K562 (cell line): ENCODE data around the gene GPC2. TPM values are rescaled to one million over a fixed set of nuclear protein-coding genes. Genes with fewer than 3 reads are reported as not detected.

Source experiments
- ARID2 ChIP-seq: fragments of 450-650 bp; IDR thresholded peaks from 2 replicates; pipeline ENCODE4 v1.6.1; 2017; ENCODE audit warnings: antibody characterized with exemption, mild to moderate bottlenecking
- BCOR ChIP-seq: fragments of 450-650 bp; IDR thresholded peaks from 2 replicates; pipeline ENCODE4 v1.6.1; 2016
- BRD9 ChIP-seq: fragments of 450-650 bp; IDR thresholded peaks from 2 replicates; pipeline ENCODE4 v1.6.1; 2018; ENCODE audit warnings: low read depth; ENCODE audit not compliant: partially characterized antibody
- DMBX1 ChIP-seq: fragments of 250-450 bp; sonication (Bioruptor Pico); IDR thresholded peaks from 2 replicates; pipeline ENCODE4 v1.8.0; 2022; ENCODE audit warnings: inconsistent platforms, mild to moderate bottlenecking, moderate library complexity, borderline replicate concordance
- DNMT1 ChIP-seq: fragments of 450-650 bp; IDR thresholded peaks from 2 replicates; pipeline ENCODE4 v1.6.1; 2016; ENCODE audit warnings: antibody characterized with exemption, mild to moderate bottlenecking
- DPF2 ChIP-seq: fragments of 450-650 bp; IDR thresholded peaks from 2 replicates; pipeline ENCODE4 v1.6.1; 2016
- HDAC1 ChIP-seq, 2 experiments: fragments of 450-650 bp; IDR thresholded peaks; 2 replicates each; pipeline ENCODE4 v1.6.1; 2016 to 2017; ENCODE audit warnings: inconsistent platforms in 1 of 2, mild to moderate bottlenecking in 1 of 2, moderate library complexity in 1 of 2
- LARP7 ChIP-seq: fragments of 450-650 bp; IDR thresholded peaks from 2 replicates; pipeline ENCODE4 v1.6.1; 2016
- LCOR ChIP-seq: sonication (generic); formaldehyde crosslinking; IDR thresholded peaks from 2 replicates; pipeline ENCODE4 v1.8.0; 2022; ENCODE audit warnings: mild to moderate bottlenecking, missing genetic modification reagents
- MTA2 ChIP-seq: fragments of 450-650 bp; IDR thresholded peaks from 2 replicates; pipeline ENCODE4 v1.6.1; 2016; ENCODE audit warnings: low read depth
- PURB ChIP-seq: sonication (generic); formaldehyde crosslinking; IDR thresholded peaks from 2 replicates; pipeline ENCODE4 v1.9.0; 2021; ENCODE audit warnings: low read depth, mild to moderate bottlenecking, missing genetic modification reagents
- SAFB2 ChIP-seq: fragments of 200-400 bp; formaldehyde crosslinking; IDR thresholded peaks from 2 replicates; pipeline ENCODE4 v1.6.1; 2018; ENCODE audit warnings: borderline replicate concordance, low read length, low read depth, moderate library complexity; ENCODE audit not compliant: severe bottlenecking
- TARDBP ChIP-seq: fragments of 450-650 bp; IDR thresholded peaks from 2 replicates; pipeline ENCODE4 v1.6.1; 2016
- TRIM24 ChIP-seq, 2 experiments: fragments of 450-650 bp; IDR thresholded peaks; 2 replicates each; pipeline ENCODE4 v1.6.1; 2016
- ZBTB33 ChIP-seq: sonication (generic); formaldehyde crosslinking; IDR thresholded peaks from 2 replicates; pipeline ENCODE4 v1.8.1; 2023; ENCODE audit warnings: mild to moderate bottlenecking, missing genetic modification reagents
- ZNF143 ChIP-seq: sonication (generic); formaldehyde crosslinking; IDR thresholded peaks from 2 replicates; pipeline ENCODE4 v1.9.0; 2022; ENCODE audit warnings: mild to moderate bottlenecking, missing genetic modification reagents
- ZNF551 ChIP-seq: fragments of 250-450 bp; sonication (Bioruptor Pico); IDR thresholded peaks from 2 replicates; pipeline ENCODE4 v1.5.0; 2021; ENCODE audit warnings: mild to moderate bottlenecking, moderate library complexity
- polyA plus RNA-seq, 8 experiments: library from polyadenylated mRNA; depleted of rRNA in 4 of 8; stranded (reverse) in 5 of 8; unstranded in 3 of 8; fragments of >200 nt; fragmentation: Nextera tagmentation in 2 of 8; fragmentation: Illumina TruSeq in 1 of 8; extraction: Ambion mirVana in 2 of 8; extraction: Trizol in 1 of 8; gene quantifications; 2 replicates each; pipeline versions ENCODE4 v1.2.1 to v1.2.3, GENCODE V29; 2011 to 2014; ENCODE audit warnings: inconsistent platforms in 1 of 8, missing spikeins in 1 of 8
- total RNA-seq, 7 experiments: library from RNA; depleted of rRNA in 6 of 7; stranded (reverse); fragments of >200 nt in 6 of 7; fragmentation: Illumina TruSeq in 2 of 7; extraction: Trizol in 2 of 7; gene quantifications; 2 replicates each; pipeline versions ENCODE4 v1.2.1 to v1.2.3, GENCODE V29; 2011 to 2021; ENCODE audit warnings: low replicate concordance in 1 of 7
- TF ChIP-seq, protein P1 (sequence below), 2 experiments: fragments of 450-650 bp; IDR thresholded peaks; 2 replicates each; pipeline ENCODE4 v1.6.1; 2016; ENCODE audit warnings: mild to moderate bottlenecking in 2 of 2, borderline replicate concordance in 1 of 2, low read depth in 1 of 2, moderate library complexity in 1 of 2

Gene GPC2
- total and polyA plus RNA-seq, 9 of the 15 experiments (the other 6 are each of a cell fraction or from before 2014, with no cell fraction given) = 0.06 to 7.7 (median 1.4) TPM; not detected in 1

GRCh38 chr7:100170101-100170897 is 6.9 kb downstream of the GPC2 start (continued):
- TF ChIP-seq, protein P1, sequence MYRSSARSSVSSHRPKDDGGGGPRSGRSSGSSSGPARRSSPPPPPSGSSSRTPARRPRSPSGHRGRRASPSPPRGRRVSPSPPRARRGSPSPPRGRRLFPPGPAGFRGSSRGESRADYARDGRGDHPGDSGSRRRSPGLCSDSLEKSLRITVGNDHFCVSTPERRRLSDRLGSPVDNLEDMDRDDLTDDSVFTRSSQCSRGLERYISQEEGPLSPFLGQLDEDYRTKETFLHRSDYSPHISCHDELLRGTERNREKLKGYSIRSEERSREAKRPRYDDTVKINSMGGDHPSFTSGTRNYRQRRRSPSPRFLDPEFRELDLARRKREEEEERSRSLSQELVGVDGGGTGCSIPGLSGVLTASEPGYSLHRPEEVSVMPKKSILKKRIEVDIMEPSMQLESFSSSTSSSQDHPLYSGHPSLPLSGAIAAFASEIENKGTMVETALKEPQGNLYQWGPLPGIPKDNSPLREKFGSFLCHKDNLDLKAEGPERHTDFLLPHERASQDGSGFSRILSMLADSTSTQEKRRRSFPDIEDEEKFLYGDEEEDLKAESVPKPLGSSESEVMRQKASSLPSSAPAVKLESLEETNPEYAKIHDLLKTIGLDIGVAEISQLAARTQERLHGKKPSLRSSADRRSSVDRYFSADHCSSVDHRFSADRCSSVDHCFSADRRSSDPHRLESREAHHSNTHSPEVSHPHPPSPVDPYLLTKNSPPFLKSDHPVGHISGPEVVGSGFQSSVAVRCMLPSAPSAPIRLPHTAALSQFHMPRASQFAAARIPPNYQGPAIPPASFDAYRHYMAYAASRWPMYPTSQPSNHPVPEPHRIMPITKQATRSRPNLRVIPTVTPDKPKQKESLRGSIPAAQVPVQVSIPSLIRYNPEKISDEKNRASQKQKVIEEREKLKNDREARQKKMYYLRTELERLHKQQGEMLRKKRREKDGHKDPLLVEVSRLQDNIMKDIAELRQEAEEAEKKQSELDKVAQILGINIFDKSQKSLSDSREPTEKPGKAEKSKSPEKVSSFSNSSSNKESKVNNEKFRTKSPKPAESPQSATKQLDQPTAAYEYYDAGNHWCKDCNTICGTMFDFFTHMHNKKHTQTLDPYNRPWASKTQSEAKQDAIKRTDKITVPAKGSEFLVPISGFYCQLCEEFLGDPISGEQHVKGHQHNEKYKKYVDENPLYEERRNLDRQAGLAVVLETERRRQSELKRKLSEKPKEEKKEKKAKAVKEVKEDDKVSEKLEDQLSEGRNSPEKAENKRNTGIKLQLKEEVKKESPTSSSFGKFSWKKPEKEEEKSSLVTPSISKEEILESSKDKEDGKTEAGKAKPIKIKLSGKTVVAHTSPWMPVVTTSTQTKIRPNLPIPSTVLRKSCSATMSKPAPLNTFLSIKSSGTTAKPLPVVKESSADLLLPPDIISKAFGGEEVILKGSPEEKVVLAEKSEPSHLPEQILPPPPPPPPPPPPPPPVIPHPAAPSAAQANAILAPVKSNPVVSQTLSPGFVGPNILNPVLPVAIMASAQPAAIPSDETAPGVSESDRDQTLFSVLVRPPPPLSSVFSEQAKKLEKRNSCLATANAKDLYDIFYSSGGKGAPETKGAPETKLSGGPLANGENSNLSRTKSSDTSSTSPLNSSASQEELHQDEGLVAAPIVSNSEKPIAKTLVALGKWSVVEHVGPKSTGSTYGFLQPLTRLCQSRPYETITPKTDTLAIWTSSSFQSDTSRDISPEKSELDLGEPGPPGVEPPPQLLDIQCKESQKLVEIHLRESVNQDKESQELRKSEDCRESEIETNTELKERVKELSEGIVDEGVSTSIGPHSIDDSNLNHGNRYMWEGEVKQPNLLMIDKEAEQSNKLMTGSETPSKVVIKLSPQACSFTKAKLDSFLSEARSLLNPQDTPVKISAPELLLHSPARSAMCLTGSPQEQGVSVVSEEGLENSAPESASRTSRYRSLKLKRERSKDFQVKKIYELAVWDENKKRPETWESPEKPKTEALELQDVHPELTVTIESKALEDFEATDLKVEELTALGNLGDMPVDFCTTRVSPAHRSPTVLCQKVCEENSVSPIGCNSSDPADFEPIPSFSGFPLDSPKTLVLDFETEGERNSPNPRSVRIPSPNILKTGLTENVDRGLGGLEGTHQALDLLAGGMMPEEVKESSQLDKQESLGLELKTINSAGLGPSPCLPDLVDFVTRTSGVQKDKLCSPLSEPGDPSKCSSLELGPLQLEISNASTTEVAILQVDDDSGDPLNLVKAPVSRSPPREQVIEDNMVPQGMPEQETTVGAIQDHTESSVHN (IDR thresholded peaks at IDR 0.05; ENCODE audit: borderline replicate concordance in 1 of 2, low read depth in 1 of 2) = no peak
- no peak for TF ChIP-seq LCOR
- TF ChIP-seq PURB (CRISPR knock-in tag) = no peak
- TF ChIP-seq HDAC1 (IDR thresholded peaks at IDR 0.05) = peak in 1 of 2 experiments; percentile 69; a peak in 2 of 4 replicates
- no peak for TF ChIP-seq DMBX1 (CRISPR knock-in tag)
- TF ChIP-seq LARP7 = peak; percentile 88; the same call in 1 of the 2 replicates
- TF ChIP-seq BRD9 = peak; percentile 30
- TF ChIP-seq ARID2 = 0 out of 2 replicates have a peak, but pooled peaks have one; percentile 20
- no peak for TF ChIP-seq TARDBP
- no peak for TF ChIP-seq SAFB2
- TF ChIP-seq BCOR = peak; percentile 41; the same call in 1 of the 2 replicates
- TF ChIP-seq ZBTB33 (CRISPR knock-in tag) = no peak
- TF ChIP-seq DPF2 = peak; percentile 47; the same call in 1 of the 2 replicates
- TF ChIP-seq ZNF143 (CRISPR knock-in tag) = no peak
- TF ChIP-seq DNMT1 = 0 out of 2 replicates have a peak, but pooled peaks have one; percentile 44
- no peak for TF ChIP-seq TRIM24 (IDR thresholded peaks at IDR 0.05)
- TF ChIP-seq MTA2 = peak; percentile 46; the same call in 1 of the 2 replicates
- no peak for TF ChIP-seq ZNF551
